Esophagus (tissue), 2 donors: ENCODE measurements around the gene PCDHGA11. TPM values are rescaled to one million over a fixed set of nuclear protein-coding genes. Genes with fewer than 3 reads are reported as not detected.
"Not testable (repeated sequence)": the region's sequence is repeated elsewhere in the genome, so short reads cannot be mapped to it uniquely, and the experiment has no call there.

ENCODE experiments used
- H3K27ac ChIP-seq, 2 donors: one replicate each; pipeline ENCODE4 v1.5.1; 2013; ENCODE audit warnings: low read depth in 2 of 2, mild to moderate bottlenecking in 2 of 2, inconsistent platforms in 1 of 2, low read length in 1 of 2, moderate library complexity in 1 of 2
- H3K27me3 ChIP-seq, 2 donors: one replicate each; pipeline ENCODE4 v1.6.1; 2013; ENCODE audit warnings: low read length in 2 of 2, control low read depth in 1 of 2, mild to moderate bottlenecking in 1 of 2; ENCODE audit not compliant: insufficient read depth in 2 of 2, control insufficient read depth in 1 of 2
- H3K36me3 ChIP-seq, 2 donors: one replicate each; pipeline ENCODE4 v1.6.1; 2013; ENCODE audit warnings: low read length in 1 of 2; ENCODE audit not compliant: control insufficient read depth in 2 of 2, insufficient read depth in 2 of 2
- H3K4me1 ChIP-seq, 2 donors: one replicate each; pipeline ENCODE4 v1.6.1; 2013; ENCODE audit warnings: low read length in 1 of 2; ENCODE audit not compliant: control insufficient read depth in 2 of 2, insufficient read depth in 2 of 2
- H3K4me3 ChIP-seq, 2 donors: one replicate each; pipeline ENCODE4 v1.5.1; 2013; ENCODE audit warnings: low read length in 2 of 2, mild to moderate bottlenecking in 2 of 2, low read depth in 1 of 2, moderate library complexity in 1 of 2
- H3K9me3 ChIP-seq, 2 donors: one replicate each; pipeline ENCODE4 v1.6.1; 2013; ENCODE audit warnings: mild to moderate bottlenecking in 2 of 2, low read depth in 1 of 2, low read length in 1 of 2, moderate library complexity in 1 of 2; ENCODE audit not compliant: control insufficient read depth in 2 of 2, insufficient read depth in 1 of 2
- WGBS, 2 donors: extraction: QIAGEN DNeasy Blood & Tissue Kit; methylation state at CpG; one replicate each; pipeline ENCODE4 v1.1.7; 2013; 5-methylcytosine and 5-hydroxymethylcytosine counted together
- polyA plus RNA-seq, 2 donors: library from polyadenylated mRNA; stranded (reverse); fragments of 200-250 nt; gene quantifications; one replicate each; pipeline ENCODE4 v1.2.3, GENCODE V29; 2013
- donor health status: healthy with polysubstance abuse.
- donor health status: Bipolar disorder and iron deficiency.

The PCDHGA11 gene
- polyA plus RNA-seq: under 1 TPM; 0.44 to 0.75 TPM

DNA sequence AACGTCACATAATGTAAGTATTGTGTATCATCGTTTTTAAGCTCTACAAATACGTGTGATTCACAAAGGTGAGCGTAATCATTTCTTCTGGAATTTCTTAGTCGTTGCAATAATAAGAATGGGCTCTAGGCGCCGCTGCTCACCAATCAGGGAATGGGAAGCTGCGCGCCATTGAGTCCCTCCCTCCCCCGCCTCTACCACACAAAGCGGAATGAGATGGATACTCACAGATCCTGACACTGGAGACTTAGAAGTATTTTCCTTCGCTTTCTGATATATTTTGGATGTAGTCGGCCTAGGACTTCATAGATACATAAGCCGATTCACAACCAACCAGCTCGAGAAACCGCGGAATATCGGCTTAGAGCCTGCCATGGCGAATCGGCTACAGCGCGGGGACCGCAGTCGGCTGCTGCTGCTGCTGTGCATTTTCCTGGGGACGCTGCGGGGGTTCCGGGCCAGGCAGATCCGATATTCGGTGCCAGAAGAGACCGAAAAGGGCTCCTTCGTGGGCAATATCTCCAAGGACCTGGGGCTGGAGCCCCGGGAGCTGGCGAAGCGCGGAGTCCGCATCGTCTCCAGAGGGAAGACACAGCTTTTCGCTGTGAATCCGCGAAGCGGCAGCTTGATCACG, at the start of gene PCDHGA11:
PCDHGA11 (plus strand) TSS at position 197 of the 634 bp plus-strand sequence; CDS start at position 374, 177 bp downstream.
- no peak within 1 kb of the TSS for H3K27ac ChIP-seq
- H3K4me3 ChIP-seq: peak within 1 kb of the TSS; percentile 7 to 32
- H3K27me3 ChIP-seq: no peaks in the 10 kb centered on the region
- peaks cover 46% of the 10 kb centered on the region in 2 donors for H3K9me3 ChIP-seq
- 15 to 16% methylated on average over 42 of the region's 42 CpGs for WGBS, 2 donors
- peaks cover 0 to 2% of the 10 kb centered on the region in 2 donors for H3K36me3 ChIP-seq
- H3K4me1 ChIP-seq: peaks cover 0 to 5% of the 10 kb centered on the region in 2 donors

DNA sequence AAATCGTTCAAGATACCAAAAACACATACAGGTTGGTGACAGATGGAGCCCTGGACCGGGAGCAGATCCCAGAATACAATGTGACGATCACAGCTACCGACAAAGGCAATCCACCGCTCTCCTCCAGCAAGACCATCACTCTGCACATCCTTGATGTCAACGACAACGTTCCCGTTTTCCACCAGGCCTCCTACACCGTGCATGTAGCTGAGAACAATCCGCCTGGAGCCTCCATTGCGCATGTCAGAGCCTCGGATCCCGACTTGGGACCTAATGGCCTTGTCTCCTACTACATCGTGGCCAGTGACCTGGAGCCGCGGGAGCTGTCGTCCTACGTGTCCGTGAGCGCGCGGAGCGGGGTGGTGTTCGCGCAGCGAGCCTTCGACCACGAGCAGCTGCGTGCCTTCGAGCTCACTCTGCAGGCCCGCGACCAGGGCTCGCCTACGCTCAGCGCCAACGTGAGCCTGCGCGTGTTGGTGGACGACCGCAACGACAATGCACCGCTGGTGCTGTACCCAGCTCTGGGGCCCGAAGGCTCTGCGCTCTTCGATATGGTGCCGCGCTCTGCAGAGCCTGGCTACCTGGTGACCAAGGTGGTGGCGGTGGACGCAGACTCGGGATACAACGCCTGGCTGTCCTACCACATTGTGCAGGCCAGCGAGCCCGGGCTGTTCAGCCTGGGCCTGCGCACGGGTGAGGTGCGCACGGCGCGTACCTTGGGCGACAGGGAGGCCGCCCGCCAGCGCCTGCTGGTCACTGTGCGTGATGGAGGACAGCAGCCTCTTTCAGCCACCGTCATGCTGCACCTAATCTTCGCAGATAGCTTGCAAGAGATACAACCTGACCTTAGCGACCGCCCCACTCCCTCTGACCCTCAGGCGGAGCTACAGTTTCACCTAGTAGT, 49.0 kb upstream of the PCDHGA11 start:
- 38 to 41% methylated on average over 69 of the region's 69 CpGs for WGBS, 2 donors
- H3K9me3 ChIP-seq: peaks cover 42 to 55% of the 10 kb centered on the region in 2 donors
- no peaks in the 10 kb centered on the region for H3K36me3 ChIP-seq

DNA sequence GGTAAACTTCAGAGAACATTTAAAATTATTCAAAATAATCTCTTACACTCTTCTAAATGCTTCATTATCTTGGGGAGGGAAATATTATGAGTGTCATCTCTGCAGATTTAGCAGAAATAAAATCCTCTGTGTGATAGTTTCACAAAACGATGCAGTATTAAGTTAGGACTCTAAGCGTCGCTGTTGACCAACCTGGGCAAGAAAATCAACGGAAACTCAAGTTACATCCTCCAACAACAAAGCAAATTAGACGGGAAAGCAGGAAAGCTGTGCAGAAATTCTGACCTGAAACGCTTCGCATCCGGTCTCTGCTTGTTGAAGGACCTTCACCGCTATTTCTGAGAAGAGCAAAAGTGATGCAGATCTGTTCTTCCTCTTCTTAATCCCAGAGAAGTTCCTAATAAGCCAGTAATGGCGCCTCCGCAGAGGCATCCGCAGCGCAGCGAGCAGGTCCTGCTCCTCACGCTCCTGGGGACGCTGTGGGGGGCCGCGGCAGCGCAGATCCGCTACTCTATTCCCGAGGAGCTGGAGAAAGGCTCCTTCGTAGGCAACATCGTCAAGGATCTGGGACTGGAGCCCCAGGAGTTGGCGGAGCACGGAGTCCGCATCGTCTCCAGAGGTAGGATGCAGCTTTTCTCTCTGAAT, 47.1 kb upstream of the PCDHGA11 start, which contains the start of gene PCDHGA6:
PCDHGA6 (plus strand) TSS at position 219 of the 645 bp plus-strand sequence; CDS start at position 412, 193 bp downstream.
- H3K4me3 ChIP-seq: no peak within 1 kb of the TSS
- 19 to 25% methylated on average over 27 of the region's 27 CpGs for WGBS, 2 donors

More for the DNA sequence above, 49.0 kb upstream of the PCDHGA11 start:
- Histone ChIP-seq H3K4me3 (no peak overlapping the region), H3K27me3 (peaks cover 0 to 8% of the 10 kb centered on the region in 2 donors), H3K4me1 (peaks cover 3% of the 10 kb centered on the region in 2 donors), H3K27ac (no peak overlapping the region)

DNA sequence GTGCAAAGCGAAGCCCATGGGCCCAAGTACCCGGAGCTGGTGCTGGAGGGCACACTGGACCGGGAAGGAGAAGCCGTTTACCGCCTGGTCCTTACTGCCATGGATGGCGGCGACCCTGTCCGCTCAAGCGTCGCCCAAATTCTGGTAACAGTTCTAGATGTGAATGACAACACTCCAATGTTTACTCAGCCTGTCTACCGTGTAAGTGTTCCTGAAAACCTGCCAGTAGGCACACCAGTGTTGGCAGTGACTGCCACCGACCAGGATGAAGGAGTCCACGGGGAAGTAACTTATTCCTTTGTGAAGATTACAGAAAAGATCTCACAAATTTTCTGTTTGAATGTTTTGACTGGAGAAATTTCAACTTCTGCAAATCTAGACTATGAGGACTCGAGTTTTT, 46.2 kb upstream of the PCDHGA11 start:
- H3K27me3 ChIP-seq: peaks cover 0 to 8% of the 10 kb centered on the region in 2 donors
- peaks cover 3% of the 10 kb centered on the region in 2 donors for H3K4me1 ChIP-seq
- peaks cover 42 to 62% of the 10 kb centered on the region in 2 donors for H3K9me3 ChIP-seq
- no peak overlapping the region for H3K4me3 ChIP-seq
- 58 to 62% methylated on average over 14 of the region's 14 CpGs for WGBS, 2 donors
- H3K36me3 ChIP-seq: no peaks in the 10 kb centered on the region
- H3K27ac ChIP-seq: no peak overlapping the region

More for the DNA sequence above, 47.1 kb upstream of the PCDHGA11 start, which contains the start of gene PCDHGA6:
- peaks cover 42 to 62% of the 10 kb centered on the region in 2 donors for H3K9me3 ChIP-seq
- no peaks in the 10 kb centered on the region for H3K36me3 ChIP-seq
- H3K27me3 ChIP-seq: peaks cover 0 to 8% of the 10 kb centered on the region in 2 donors
- no peak within 1 kb of the TSS for H3K27ac ChIP-seq
- peaks cover 3% of the 10 kb centered on the region in 2 donors for H3K4me1 ChIP-seq

DNA sequence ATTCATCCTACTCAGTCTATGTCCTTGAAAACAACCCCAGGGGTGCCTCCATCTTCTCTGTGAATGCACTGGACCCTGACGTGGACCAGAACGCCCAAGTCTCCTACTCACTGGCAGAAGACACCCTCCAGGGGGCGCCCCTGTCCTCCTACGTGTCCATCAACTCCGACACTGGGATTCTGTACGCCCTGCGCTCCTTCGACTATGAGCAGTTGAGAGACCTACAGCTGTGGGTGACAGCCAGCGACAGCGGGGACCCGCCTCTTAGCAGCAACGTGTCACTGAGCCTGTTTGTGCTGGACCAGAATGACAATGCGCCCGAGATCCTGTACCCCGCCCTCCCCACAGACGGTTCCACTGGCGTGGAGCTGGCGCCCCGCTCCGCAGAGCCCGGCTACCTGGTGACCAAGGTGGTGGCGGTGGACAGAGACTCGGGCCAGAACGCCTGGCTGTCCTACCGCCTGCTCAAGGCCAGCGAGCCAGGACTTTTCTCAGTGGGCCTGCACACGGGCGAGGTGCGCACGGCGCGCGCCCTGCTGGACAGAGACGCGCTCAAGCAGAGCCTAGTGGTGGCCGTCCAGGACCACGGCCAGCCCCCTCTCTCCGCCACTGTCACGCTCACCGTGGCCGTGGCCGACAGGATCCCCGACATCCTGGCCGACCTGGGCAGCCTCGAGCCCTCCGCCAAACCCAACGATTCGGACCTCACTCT, 45.3 kb upstream of the PCDHGA11 start:
- H3K4me3 ChIP-seq, H3K27me3 ChIP-seq, H3K36me3 ChIP-seq, H3K27ac ChIP-seq, H3K4me1 ChIP-seq: not testable (repeated sequence)
- 55 to 58% methylated on average over 37 to 43 of the region's 48 CpGs for WGBS, 2 donors
- peaks cover 35 to 58% of the 10 kb centered on the region in 2 donors for H3K9me3 ChIP-seq

DNA sequence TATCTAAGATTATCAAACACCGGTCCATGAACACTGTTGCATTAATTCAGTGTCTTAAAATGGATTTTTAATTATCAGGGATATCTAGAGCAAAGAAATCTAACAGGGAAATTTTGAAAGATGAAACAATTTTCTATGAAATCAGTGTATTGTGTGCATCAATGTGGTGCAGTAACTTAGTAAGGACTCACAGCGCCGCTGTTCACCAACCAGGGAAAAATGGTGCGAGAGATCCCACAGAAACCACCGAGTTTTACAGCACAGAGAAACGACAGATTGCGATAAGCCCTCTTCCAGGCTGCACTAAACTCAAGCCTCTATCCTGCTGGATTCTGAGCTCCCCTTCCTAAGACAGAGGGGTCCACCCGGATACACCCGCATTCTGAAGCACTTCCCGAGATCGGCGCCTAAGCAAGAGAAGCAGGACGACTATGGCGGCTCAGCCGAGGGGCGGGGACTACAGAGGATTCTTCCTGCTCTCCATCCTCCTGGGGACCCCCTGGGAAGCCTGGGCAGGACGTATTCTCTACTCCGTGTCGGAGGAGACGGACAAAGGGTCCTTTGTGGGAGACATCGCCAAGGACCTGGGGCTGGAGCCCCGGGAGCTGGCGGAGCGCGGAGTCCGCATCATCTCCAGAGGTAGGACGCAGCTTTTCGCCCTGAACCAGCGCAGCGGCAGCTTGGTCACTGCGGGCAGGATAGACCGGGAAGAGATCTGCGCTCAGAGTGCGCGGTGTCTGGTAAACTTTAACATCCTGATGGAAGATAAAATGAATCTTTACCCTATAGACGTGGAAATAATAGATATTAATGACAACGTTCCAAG, 38.2 kb upstream of the PCDHGA11 start, which contains the start of gene PCDHGA7:
PCDHGA7 (plus strand) TSS at position 274 of the 826 bp plus-strand sequence; CDS start at position 432, 158 bp downstream.
- Histone ChIP-seq H3K9me3 (peaks cover 24 to 32% of the 10 kb centered on the region in 2 donors), H3K27me3 (no peaks in the 10 kb centered on the region), H3K27ac (no peak within 1 kb of the TSS), H3K4me1 (peaks cover 0 to 4% of the 10 kb centered on the region in 2 donors), H3K4me3 (peak within 1 kb of the TSS in 1 of 2 donors; percentile 7), H3K36me3 (no peaks in the 10 kb centered on the region)
- WGBS, 2 donors: 21 to 22% methylated on average over 37 of the region's 37 CpGs

DNA sequence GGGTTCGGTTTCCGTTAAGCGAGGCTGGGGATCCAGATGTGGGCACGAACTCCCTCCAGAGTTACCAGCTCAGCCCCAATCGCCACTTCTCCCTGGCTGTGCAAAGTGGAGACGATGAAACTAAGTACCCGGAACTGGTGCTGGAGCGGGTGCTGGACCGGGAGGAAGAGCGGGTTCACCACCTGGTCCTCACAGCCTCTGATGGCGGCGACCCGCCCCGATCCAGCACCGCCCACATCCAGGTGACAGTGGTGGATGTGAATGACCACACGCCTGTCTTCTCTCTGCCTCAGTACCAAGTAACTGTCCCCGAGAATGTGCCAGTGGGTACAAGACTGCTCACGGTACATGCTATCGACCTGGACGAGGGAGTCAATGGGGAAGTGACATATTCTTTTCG, 37.5 kb upstream of the PCDHGA11 start:
- Histone ChIP-seq H3K27me3 (no peaks in the 10 kb centered on the region), H3K36me3 (no peaks in the 10 kb centered on the region), H3K4me3 (peak overlapping the region in 1 of 2 donors; percentile 7), H3K27ac (no peak overlapping the region), H3K9me3 (peaks cover 24 to 29% of the 10 kb centered on the region in 2 donors), H3K4me1 (peaks cover 0 to 4% of the 10 kb centered on the region in 2 donors)
- 40 to 42% methylated on average over 21 of the region's 21 CpGs for WGBS, 2 donors

DNA sequence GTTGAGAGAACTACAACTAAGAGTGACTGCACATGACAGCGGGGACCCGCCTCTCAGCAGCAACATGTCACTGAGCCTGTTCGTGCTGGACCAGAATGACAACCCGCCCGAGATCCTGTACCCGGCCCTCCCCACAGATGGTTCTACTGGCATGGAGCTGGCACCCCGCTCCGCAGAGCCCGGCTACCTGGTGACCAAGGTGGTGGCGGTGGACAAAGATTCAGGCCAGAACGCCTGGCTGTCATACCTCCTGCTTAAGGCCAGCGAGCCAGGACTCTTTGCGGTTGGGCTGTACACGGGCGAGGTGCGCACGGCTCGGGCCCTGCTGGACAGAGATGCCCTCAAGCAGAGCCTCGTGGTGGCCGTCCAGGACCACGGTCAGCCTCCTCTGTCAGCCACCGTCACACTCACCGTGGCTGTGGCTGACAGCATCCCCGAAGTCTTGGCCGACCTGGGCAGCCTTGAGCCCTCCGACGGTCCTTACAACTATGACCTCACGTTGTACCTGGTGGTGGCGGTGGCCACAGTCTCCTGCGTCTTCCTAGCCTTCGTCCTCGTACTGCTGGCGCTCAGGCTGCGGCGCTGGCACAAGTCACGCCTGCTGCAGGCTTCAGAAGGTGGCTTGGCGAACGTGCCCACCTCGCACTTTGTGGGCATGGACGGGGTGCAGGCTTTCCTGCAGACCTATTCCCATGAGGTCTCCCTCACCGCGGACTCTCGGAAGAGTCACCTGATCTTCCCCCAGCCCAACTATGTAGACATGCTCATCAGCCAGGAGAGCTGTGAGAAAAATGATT, 36.2 kb upstream of the PCDHGA11 start:
- Histone ChIP-seq H3K9me3 (peaks cover 34 to 43% of the 10 kb centered on the region in 2 donors), H3K36me3 (no peaks in the 10 kb centered on the region), H3K4me3 (no peak overlapping the region), H3K4me1 (peaks cover 0 to 4% of the 10 kb centered on the region in 2 donors), H3K27me3 (no peaks in the 10 kb centered on the region), H3K27ac (no peak overlapping the region)
- 46 to 51% methylated on average over 43 of the region's 43 CpGs for WGBS, 2 donors
